Fibroblast of the conjunctiva (primary cell): ENCODE measurements around the gene ISLR2.
"Not testable (repeated sequence)": the region's sequence is repeated elsewhere in the genome, so short reads cannot be mapped to it uniquely, and the experiment has no call there.

Source experiments
- DNase-seq: peaks from one replicate; pipeline ENCODE4 v3.0.0-alpha.2; 2010; ENCODE audit warnings: low read depth

Gene ISLR2

GRCh38 chr15:74157868-74158827, 27.8 kb downstream of the ISLR2 start:
- DNase-seq, result no peak

DNA sequence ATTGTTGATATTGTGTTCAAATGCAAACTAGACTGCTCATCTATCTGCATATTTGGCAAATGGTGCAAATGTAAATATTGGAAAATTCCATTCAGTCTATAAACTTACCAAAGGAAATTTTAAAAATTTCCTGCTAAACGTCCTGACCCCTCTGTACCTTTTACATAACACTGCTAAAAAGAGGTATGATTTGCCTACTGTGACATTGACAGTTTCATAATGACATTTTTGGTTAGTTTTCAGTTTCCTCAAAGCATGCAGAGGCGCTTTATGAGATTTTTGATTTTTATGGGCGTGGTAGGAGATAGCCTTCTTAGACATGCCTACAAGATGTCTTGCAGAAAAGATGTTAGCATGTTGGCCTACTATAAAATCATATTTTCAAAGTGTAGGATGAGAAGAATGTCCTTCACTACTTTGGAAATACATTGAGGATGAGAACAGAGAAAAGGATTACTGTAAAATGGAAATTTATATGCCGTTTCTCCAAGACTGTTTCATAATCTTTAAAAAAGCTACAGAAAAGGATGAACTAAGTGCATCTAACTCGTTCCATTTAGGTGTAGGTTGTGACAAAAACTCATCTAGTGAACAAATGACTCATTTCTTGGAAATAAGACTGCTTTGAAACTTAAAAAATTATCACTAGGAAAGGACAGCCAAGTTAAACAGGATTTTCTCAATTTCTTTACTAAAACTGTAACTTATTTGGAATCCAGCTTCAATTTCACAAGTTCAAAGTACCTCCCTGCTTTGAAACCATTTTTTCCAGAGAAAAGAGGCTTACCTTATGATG, 28.7 kb downstream of the ISLR2 start:
- no peak for DNase-seq

DNA sequence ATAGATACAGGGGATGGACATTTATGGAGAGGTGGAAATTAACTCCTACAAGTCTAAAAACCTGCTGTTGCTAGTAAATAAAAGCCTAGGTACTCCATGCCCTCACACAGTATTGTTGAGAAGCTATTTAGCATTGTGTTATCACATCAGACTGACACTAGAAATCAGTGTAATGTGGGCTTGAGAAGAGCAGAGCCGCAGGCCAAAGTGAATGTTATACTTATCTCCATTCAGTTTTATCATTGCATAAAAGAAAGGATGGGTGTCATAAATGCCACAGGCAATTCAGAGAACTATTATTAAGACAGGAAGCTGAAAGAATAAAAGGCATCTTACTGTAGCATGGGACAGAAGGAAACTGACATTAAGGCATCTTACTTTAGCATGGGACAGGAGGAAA, 29.4 kb downstream of the ISLR2 start:
- no peak for DNase-seq

DNA sequence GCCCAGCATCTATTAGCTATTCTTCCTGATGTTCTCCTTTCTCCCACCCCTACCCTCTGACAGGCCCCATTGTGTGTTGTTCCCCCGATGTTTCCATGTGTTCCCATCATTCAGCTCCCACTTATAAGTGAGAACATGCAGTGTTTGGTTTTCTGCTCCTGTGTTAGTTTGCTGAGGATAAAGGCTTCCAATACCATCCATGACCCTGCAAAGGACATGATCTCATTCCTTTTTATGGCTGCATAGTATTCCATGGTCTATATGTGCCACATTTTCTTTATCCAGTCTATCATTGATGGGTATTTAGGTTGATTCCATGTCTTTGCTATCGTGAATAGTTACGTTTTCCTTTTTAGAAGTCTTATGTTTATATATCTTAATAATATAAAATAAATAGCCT, 30.0 kb downstream of the ISLR2 start:
- DNase-seq, result not testable (repeated sequence)

- not testable (repeated sequence) for DNase-seq
Observed at GRCh38 chr15:74162195-74162536, 31.8 kb downstream of the ISLR2 start.

DNA sequence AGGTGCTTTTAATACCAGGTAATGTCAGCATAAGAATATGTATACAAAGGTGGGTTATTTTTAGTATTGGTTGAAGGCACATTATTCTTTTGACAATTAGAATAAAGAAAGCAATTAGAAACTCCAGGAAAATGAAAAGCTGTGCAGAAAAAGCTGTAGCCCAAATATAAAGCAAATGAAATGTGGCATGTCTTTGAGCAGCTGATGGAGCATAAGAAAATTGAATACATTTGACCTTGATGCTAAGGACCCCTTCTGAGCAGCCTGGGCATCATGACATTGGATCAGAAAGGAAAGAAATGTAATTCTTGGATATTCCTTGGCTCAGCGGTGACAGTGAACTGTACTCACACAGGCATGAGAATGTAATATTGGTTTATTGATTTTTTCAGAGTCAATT, 35.1 kb downstream of the ISLR2 start:
- no peak for DNase-seq

- no peak for DNase-seq
Observed at GRCh38 chr15:74167891-74168331, 37.5 kb downstream of the ISLR2 start.

GRCh38 chr15:74168711-74169126, 38.3 kb downstream of the ISLR2 start:
- no peak for DNase-seq

GRCh38 chr15:74170071-74170844, 39.9 kb downstream of the ISLR2 start:
- no peak for DNase-seq

DNA sequence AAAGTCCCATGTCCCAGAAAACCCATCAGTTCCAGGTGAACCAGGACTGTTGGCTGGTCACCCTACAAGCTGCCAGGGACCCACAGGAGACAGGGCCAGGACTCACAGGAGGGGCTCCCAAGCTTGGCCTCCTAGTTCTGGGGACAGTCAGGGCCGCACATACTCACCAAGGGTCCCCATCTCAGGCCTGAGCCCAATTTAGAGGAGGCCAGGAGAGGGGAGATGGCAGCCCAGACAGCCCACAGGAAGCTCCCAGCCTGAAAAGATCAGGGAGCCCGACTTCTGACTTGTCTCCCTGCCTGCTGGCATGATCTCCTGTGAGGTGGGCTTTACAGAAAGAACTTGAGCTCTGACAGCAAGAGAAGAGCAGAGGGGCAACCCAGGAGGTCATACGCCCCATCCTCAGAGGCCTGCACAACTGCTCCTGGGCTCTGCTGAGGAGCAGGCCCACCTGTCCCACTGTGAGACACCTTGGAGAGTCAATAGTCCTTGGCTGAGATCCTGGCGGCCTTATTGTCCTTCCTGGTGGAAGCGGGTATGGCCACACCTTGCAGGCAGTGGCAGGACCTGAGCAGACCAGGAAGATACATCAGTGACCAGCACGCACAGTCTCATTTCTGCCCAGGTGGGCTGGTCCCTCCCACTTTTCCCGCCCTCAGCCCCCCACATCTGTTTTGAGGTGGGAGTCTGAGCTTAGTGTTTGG, 40.6 kb downstream of the ISLR2 start:
- DNase-seq, result no peak

DNA sequence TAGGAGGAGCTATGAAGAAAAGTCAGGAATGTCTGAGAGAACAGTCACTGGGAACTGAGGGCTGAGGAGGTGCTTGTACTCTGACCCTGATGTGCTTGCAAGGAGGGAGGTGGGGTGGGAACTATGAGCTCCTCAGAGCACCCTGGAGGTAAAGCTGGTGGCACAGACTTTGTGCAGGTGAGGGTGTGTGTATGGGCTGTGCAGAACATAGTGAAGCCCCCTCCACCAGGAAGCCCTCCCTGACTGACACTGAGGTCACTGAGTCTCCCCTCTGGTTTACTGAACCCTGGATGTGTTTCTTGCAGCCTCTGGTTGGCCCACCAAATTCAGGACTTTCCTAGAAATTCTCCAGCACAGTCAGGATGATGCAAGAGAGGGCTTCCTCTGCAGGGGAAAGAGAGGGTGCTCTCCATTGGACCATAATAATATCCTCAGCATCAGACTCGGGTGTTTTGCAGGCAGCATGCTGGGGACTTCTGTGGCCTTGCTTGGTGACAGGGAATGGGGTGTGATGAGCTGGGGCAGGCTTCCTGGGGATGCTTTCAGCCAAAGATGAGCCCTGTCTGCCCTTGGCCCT, 41.7 kb downstream of the ISLR2 start:
- no peak for DNase-seq

DNA sequence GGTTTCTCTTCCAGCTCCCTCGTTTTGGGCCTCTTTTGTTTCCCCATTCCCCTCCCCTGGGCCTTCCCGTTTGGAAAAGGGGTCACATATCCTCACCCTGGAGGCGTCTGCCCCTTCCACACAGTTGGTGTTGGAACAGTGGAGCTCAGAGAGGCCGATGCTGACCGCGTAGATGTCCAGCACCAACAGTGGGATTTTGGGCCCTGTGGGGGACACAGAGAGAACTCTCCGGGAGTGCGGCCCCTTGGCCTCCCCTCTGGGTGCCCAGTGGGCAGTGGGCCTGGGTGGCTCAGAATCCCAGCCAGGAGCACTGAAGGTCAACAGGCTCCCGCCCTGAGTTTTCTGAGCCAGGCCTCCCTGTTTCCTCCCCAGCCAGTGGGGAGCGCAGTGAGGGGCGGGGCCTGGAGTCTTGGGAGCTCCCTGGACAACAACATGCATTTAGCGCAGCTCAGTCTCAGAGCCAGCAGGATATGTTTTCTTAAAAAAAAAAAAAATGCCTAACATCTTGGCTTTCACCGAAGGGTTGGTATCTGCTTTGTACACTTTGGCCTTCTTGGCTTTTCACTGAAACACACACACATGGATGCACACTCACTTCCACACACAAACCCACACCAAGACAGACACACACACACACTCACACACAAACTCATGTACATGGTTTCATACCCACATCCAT, 42.5 kb downstream of the ISLR2 start:
- DNase-seq, result peak; percentile 68

DNA sequence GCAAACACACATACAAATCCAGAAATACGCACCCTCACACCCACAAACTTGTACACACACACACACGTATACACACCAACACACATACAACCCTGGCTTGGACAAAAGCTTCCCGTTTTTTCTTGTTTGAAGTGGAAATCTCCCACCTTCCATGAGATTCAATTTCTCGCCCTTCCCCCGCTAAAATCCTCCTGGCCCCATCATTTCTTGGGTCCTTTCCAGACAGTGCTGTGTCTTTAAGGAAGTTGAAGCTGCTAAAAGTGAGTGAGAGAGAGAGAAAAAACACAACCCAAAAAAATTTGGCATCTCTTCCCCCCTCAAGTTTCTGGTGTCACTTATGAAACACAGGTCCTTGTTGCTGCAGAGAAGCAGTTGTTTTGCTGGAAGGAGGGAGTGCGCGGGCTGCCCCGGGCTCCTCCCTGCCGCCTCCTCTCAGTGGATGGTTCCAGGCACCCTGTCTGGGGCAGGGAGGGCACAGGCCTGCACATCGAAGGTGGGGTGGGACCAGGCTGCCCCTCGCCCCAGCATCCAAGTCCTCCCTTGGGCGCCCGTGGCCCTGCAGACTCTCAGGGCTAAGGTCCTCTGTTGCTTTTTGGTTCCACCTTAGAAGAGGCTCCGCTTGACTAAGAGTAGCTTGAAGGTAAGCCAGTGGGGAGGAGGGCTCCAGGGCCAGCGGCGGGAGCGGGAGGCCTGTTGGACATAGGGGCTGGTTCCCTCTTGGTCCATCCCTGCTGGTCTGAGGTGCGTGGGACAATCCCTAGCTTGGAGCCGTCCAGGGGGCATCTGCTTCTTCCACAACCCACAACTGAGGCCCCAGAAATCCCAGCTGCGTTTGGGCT, 43.2 kb downstream of the ISLR2 start, which contains the start of gene ISLR:
ISLR (plus strand) TSS at position 331 of the 839 bp plus-strand sequence. CDS start 1,149 bp downstream, outside the sequence.
- peak; percentile 84 for DNase-seq

- DNase-seq, result no peak
Observed at GRCh38 chr15:74174219-74174957, 44.0 kb downstream of the ISLR2 start.

GRCh38 chr15:74174958-74175253, 44.5 kb downstream of the ISLR2 start:
- DNase-seq, result no peak

GRCh38 chr15:74175271-74176191, 45.1 kb downstream of the ISLR2 start:
- DNase-seq, result no peak

DNA sequence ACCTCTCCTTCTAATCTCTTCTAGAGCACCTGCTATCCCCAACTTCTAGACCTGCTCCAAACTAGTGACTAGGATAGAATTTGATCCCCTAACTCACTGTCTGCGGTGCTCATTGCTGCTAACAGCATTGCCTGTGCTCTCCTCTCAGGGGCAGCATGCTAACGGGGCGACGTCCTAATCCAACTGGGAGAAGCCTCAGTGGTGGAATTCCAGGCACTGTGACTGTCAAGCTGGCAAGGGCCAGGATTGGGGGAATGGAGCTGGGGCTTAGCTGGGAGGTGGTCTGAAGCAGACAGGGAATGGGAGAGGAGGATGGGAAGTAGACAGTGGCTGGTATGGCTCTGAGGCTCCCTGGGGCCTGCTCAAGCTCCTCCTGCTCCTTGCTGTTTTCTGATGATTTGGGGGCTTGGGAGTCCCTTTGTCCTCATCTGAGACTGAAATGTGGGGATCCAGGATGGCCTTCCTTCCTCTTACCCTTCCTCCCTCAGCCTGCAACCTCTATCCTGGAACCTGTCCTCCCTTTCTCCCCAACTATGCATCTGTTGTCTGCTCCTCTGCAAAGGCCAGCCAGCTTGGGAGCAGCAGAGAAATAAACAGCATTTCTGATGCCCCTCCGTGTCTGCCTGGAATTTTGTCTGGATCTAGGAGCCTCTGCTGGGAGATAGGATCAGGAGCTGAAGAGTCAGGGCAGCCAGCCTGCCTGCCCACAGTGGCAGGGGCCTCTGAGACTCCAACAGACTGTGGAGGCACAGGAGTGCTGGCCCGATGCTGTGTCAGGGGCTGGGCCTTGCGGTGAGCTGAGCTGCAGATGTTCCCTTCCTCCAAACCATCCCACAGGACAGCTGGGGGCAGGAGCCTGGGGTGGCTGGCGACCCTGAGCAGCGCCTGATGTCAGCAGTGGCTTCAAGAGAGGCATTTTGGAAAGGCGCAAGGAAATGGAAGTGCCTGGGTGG, 46.2 kb downstream of the ISLR2 start:
- DNase-seq, result no peak
